DMS 273 treated with DMSO at 0.1 percent for 48 hours (cell line): Measurements from ENCODE around the gene TMEM253.

ENCODE experiments used
- DNase-seq: peaks from one replicate; lab custom pipeline; 2025; lab: John Stamatoyannopoulos, UW

Gene TMEM253

GRCh38 chr14:21071225-21072030 lies 29.4 kb upstream of the TMEM253 start:
- DNase-seq = peak; percentile 35

GRCh38 chr14:21072031-21072473 lies 28.8 kb upstream of the TMEM253 start:
- DNase-seq = no peak

- DNase-seq = no peak
These were observed 28.0 kb upstream of the TMEM253 start for GRCh38 chr14:21072781-21073339.

- DNase-seq = no peak
These were observed 26.9 kb upstream of the TMEM253 start for GRCh38 chr14:21073921-21074320.

- DNase-seq = no peak
These were observed 26.2 kb upstream of the TMEM253 start for GRCh38 chr14:21074398-21075272.

GRCh38 chr14:21075719-21076437 lies 25.0 kb upstream of the TMEM253 start:
- DNase-seq = no peak

- no peak for DNase-seq
These were observed 23.2 kb upstream of the TMEM253 start for GRCh38 chr14:21077672-21078071.

- no peak for DNase-seq
These were observed 22.6 kb upstream of the TMEM253 start for GRCh38 chr14:21078287-21078686.

- no peak for DNase-seq
These were observed 22.1 kb upstream of the TMEM253 start for GRCh38 chr14:21078726-21079125.

GRCh38 chr14:21081521-21082142 lies 19.2 kb upstream of the TMEM253 start:
- DNase-seq = no peak

- no peak for DNase-seq
These were observed 17.1 kb upstream of the TMEM253 start for GRCh38 chr14:21083565-21084325.

GRCh38 chr14:21084396-21084795 lies 16.5 kb upstream of the TMEM253 start:
- DNase-seq = no peak

- no peak for DNase-seq
These were observed 15.6 kb upstream of the TMEM253 start for GRCh38 chr14:21084998-21085853.

GRCh38 chr14:21086908-21087293 lies 14.0 kb upstream of the TMEM253 start:
- no peak for DNase-seq

GRCh38 chr14:21087294-21088091 lies 13.4 kb upstream of the TMEM253 start:
- peak; percentile 56 for DNase-seq

GRCh38 chr14:21088687-21089086 lies 12.2 kb upstream of the TMEM253 start:
- no peak for DNase-seq

GRCh38 chr14:21089271-21089670 lies 11.6 kb upstream of the TMEM253 start:
- DNase-seq = no peak

GRCh38 chr14:21089877-21090193 lies 11.0 kb upstream of the TMEM253 start:
- DNase-seq = no peak
